Measurements from ENCODE around the gene MLLT10.
A peak's percentile ranks its signal among the peaks of the same experiment; 100 is the strongest.
"Not testable (repeated sequence)": the region's sequence is repeated elsewhere in the genome, so short reads cannot be mapped to it uniquely, and the experiment has no call there.

The MLLT10 gene

DNA sequence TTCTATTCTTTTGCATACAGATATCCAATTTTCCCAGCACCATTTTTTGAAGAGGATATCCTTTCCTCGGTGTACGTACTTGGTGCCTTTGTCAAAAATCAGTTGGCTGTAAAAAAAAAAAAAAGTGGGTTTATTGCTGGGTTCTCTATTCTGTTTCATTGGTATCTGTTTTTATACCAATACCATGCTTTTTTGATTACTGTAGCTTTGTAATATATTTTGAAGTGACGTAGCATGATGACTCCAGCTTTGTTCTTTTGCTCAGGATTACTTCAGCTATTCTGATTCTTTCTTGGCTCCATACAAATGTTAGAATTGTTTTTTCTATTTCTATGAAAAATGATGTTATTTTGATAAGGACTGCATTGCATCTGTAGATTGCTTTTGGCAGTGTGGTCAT lies 165.5 kb downstream of the MLLT10 start:
- DNase-seq (ENCODE audit: low read depth, low spot score): no peak

DNA sequence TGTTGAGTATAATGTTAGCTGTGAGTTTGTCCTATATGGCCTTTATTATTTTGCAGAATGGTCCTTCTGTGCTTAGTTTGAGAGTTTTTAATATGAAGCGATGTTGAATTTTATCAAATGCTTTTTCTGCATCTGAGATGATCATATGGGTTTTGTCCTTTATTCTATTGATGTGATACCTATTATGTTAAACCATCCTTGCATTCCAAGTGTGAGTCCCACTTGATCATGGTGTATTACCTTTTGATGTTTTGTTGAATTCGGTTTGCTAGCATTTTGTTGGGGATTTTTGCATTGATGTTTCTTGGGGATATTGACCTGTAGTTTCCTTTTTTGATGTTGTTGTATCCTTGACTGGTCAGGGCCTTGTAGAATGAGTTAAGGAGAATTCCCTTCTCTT lies 166.4 kb downstream of the MLLT10 start:
- DNase-seq (ENCODE audit: low read depth, low spot score): no peak

DNA sequence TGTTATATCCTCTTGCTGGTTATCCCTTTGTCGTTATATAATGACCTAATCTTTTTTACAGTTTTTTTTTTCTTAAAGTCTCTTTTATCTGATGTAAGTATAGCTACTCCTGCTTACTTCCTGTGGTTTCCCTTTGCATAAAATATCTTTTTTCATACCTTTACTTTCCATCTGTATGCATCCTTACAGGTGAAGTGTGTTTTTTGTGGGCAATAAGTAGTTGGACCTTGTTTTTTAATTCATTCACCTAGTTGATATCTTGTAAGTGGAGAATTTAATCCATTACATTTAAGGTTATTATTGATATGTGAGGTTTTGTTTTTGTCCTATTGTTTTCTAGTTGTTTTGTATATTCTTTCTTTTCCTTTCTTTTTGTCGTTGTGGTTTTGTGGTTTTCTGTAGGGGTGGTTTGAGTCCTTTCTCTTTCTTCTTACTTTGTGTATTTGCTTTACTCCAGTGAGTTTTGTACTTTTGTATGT lies 168.6 kb downstream of the MLLT10 start:
- DNase-seq (ENCODE audit: low read depth, low spot score): no peak

DNA sequence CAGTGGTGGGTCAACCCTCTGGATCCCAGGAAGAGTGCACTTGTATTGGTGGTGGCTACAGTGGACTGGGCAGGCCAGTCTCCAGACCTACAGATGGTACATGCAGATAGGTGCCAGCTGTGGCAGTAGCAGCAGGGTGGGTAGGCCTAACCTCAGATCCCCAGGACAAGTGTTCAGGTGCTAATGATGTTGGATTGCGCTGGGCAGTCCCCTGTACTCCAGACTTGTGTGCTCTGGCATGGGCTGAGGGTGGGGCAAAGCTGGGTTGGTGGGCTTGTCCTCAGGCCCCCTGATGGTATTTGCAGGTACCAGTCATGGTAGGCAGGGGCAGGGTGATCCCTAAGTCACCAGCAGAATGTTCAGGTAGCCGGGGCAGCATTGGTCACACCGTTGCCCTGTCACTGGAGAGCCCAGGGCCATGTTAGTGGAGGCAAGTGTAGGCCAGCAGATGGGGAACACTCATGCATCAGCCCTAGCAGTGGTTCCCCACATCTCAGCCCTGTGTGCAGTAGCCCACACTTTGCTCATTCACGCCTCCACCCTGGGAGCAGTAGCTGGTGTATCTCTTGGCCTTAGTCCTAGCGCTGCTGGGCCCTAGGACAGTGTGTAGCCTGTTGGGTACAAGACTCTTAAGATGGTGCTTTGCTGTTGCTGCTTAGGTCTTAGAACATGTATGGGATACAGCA lies 171.3 kb downstream of the MLLT10 start:
- DNase-seq (ENCODE audit: low read depth, low spot score): no peak

DNA sequence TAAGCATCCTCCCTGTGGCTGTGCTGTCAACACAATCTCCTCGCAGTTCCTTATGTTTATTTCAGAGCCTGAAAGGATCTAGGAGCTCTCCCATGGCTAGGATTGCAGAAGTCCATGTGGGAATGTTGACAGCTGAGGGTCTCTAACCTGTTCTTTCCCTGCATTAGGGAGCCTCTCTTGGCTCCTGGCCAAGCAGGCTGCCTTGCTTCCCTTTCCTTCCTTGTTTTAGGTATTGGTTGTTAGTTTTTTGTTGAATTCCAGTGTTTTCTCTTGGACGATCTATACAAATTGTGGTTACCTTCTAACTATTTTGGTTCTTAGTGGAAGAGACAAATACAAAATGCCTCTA lies 171.8 kb downstream of the MLLT10 start:
- no peak for DNase-seq (ENCODE audit: low read depth, low spot score)

DNA sequence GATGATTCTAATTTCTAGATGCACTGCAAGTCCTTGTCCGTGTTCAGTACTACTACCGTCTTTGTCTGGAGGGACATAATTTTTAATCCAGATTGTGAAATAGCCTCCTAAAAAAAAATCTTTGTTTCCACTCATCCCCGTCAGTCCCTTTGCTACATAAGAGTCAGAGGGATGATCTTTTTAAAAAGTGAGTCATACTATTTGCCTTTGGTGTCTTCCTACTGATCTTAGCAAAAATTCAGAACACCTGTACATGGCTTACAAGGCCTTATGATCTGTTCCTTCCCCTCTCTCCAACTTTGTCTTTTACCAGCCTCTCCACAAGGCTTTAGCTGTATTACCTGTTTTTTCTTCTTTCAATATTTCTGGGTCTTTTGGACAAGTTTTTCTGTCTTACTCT lies 173.5 kb downstream of the MLLT10 start:
- DNase-seq (ENCODE audit: low read depth, low spot score): no peak

DNA sequence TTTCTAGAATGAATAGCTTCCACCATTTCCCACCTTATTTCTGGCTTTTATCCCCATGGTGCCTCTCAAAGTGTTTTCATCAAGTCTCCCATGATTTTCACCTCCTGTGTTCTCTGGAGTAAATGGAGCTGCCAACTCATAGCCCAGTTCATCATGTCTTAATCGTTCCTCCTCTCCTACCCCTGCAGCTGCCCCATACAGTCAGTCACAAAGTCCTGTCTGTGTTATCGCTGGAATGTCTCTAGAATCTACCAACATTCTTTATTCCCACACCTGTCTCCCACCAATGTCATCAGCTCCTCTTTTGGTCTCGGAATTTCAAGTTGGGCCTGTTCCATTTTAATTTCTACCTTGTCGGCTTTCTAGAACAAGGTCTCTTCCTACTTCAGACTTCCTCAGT lies 178.9 kb downstream of the MLLT10 start:
- no peak for DNase-seq (ENCODE audit: low read depth, low spot score)

DNA sequence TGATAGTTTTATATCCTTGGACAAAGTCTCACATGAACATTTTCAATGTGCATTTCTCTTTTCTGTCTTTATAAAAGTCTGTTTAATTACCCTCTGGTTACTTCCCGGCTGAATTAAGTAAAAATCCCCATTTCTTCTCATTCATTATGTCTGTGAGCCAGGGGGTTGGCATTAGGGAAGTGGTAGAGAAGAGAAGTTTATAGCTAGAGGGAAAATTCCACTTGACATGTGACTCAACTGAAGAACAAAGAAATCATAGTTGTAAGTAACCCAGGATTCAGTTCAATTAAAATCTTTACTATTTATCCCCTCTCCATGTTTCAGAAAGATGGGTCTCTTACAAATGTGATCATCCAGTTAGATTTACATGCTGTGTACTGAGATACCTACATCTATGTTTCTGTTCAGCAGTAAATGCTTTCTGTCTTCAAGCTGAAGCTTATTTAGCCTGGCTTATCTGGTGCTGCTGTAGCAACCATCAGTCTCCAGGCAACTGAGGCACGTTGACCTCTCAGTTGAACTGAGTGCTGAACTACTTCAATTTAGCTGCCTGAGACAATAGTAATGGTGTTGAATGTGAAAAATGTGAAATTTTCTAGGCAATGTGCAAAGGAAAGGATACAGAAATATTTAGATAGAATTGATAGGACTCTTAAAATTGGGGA lies 181.6 kb downstream of the MLLT10 start:
- no peak for DNase-seq (ENCODE audit: low read depth, low spot score)

DNA sequence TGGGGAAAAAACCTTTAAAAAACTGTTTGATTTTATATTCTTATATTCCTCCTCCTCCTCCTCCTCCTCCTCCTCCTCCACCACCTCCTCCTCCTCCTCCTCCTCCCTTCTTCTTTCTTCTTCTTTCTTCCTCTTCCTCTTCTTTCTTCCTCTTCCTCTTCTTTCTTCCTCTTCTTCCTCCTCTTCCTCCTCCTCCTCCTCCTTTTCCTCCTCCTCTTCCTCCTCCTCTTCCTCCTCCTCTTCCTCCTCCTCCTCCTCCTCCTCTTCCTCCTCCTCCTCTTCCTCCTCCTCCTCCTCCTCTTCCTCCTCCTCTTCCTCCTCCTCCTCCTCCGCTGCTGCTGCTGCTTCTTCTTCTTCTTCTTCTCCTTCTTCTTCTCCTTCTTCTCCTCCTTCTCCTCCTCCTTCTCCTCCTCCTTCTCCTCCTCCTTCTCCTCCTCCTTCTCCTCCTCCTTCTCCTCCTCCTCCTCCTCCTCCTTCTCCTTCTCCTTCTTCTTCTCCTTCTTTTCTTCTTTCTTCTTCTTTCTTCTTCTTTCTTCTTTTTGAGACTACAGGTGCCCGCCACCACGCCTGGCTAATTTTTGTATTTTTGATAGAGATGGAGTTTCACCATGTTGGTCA lies 183.5 kb downstream of the MLLT10 start:
- not testable (repeated sequence) for DNase-seq (ENCODE audit: low read depth, low spot score)

DNA sequence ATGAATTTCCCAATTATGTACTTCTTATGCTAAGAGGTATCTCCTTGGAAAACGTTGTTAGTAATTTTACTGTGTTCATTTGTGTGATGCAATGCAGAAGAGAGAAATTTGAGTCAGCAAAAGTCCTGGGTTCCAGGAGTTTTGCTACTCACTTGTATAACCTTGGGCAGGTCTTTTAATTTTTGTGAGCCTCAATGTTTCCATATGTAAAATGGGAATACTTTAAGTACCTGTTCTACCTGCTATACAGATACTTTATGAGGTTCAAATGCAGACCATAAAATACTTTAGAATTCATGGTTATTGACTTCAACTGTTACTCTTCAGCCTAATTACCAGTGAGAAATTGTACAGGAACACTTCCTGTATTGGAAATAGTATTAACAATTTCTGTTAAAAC lies 185.5 kb downstream of the MLLT10 start:
- DNase-seq (ENCODE audit: low read depth, low spot score): no peak

DNA sequence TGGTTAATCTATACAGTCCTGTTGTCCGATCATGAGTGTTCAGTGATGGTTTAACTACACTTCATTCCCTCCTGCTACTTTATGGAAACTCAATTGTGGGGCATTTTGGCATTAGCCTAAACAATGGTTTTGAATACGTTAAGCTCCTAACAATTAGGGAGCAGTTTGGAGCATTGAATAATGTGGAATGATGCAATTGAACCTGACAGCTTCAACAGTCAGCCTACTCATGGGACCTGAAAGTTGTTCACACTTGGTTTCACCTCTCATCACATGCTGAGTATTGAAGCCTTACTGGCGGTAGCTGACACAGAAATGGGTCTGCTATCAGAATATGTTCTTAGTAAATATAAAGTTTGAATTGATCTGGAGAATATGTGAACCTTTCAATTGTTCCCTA lies 186.1 kb downstream of the MLLT10 start:
- DNase-seq (ENCODE audit: low read depth, low spot score): no peak

DNA sequence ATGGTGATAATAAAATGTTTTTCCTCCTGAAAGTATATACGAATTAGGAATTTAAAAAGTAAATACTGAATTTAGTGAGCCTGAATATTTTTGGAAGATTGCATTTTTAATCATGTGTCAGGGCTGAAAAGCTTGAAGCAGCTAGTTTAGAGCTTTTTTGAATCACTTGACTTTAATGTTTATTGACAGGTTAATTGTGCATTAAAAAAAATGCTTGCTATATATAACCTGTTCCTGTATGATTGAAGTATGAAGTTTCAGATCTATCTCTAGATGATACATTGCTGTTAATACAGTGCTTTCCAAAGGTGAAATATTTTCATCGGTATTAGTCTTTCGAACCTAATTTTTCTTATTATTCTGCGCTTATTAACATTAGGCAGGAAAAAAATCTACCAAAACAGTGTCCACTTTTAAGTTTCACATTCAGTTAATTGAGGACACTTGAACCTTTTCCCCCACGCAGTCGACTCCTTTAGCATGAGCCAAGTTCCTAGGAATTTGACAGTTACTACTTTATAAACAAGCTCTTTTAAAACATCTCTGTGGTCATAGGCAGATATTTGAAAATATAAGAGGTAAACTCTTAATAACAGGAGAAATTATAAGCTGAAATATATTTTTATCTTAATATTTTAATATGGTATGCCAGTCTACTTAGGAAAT lies 187.1 kb downstream of the MLLT10 start:
- DNase-seq (ENCODE audit: low read depth, low spot score): no peak

DNA sequence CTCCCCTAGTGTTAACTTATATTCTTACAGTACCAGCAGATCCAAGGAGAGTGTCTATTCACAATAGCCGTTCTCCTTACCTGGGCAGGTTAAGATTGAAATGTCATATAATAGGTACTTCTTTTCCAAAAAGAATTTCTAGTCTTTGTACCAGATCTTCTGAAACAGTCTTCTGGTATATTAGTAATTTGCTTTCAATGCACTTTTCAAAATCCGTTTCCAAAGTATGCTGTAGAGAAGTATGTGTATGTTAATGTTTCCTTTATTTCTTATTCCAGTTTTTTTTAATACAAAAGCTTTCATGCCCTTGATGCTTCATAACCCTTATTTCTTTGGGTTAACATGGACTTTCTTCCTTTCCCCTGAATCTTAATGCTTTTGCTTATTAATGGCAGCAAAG lies 188.2 kb downstream of the MLLT10 start:
- no peak for DNase-seq (ENCODE audit: low read depth, low spot score)

DNA sequence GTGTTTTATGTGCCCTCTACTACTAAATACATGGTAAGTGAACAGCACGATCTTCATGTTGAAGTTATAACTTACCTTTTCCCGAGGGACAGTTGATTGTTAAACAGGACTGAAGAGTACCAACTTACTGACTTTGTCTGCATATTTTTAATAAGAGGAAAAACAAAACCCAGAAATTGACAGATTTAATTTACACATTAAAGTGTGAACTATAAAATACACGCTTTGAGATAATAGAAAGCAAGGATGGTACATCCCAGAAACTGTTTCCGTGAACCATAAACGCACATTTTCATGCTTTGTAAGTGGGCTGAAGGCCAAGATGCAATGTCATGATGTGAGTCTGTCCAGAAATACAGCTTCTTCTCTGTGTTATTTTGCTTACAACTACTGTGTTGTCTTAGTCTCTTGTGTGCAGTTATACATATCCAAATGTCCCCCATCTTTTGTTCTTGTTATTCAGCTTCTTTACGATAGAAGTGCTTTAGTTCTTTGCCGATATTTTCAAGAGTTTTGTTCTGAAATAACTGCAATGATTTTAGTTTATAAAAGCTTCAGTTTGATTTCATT lies 190.1 kb downstream of the MLLT10 start:
- DNase-seq (ENCODE audit: low read depth, low spot score): no peak

DNA sequence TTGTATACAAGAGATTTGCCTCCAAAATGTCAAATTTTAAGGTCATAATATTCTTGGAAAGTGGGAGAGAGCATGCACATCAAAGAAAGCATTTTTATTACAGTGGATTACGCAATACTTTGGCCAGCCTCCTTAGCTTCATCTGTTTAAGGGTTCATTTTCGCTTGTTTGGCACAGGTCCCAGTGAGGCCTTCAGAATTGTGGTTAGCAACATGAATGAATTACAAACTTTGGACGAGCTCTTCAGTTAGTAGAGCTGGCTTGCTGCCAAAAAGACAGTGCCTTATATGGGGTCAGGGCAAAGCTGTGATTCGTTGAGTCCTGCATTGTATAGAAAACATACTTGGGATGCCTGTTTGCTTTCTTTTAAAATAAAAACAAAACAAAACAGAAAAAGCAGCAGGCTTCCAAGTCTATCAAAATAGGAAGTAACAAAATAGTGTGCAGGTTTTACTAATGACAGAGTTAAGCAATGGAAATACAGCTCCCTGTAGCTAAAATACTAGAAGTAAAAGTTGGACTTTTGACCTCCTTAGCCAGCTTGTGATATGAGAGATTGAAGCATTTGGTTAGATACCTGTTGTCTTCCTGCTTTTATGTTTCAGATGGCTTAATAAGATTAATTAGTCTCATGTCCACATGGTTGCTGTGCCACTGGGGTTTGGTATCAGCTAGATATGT lies 190.8 kb downstream of the MLLT10 start:
- no peak for DNase-seq (ENCODE audit: low read depth, low spot score)

DNA sequence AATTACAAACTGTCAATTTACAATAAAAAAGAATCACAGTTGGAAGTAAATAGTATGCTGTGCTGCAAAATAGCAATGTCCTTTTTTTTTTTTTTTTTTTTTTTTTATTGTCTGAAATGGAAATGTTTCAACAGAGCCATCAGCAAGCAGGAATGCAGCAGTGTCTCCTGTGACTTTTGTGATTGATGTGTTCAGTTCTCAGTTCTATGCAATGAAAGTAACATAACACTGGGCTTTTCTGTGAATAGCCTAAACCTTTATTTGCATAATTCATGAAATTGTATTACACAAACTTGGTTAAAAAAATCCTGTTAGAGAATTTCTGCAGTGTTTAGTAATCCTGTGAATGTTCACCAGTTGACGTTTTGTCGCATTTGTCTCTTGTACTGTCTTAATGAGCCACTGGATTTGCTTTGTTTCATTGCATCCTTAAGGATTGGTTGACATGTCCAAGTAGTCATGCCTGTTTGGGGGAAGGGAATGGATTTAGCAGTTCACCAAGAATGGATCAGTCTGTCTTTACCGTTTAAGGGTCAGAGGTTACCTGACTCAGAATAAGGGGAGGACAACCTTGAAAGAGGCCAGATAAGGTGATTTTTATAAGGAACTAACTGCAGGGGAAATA lies 192.7 kb downstream of the MLLT10 start:
- no peak for DNase-seq (ENCODE audit: low read depth, low spot score)

DNA sequence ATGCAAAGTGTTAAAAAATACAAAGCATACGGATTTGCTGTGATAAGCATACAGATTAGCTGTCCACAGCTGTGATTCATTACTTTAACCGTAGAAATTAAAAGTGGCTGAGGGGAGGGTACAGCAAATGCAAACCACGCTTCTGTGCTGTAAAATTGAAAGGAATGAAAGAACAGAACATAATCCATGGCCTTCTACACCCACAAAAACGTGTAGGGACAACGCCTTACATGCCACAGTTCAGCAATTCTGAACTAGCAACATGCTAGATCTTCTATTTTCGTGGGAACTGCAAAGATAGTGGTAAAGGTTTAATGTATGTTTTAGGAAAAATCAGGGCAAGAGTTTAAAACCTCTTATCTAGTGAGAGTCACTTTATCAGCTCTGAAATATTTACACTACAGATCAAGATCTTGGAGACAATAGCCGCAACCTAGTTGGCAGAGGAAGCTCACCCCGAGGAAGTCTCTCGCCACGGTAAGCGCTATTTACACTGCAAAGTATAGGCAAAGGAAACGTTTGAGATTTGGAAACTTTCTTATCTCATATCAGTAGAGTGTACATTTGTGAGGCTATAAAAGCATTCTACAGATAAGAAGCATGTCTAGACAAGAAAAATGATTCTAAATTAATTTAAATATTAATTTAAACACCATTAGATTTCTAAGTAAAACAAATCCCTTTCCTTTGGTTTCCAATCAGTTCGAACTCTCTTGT lies 193.6 kb downstream of the MLLT10 start:
- no peak for DNase-seq (ENCODE audit: low read depth, low spot score)

DNA sequence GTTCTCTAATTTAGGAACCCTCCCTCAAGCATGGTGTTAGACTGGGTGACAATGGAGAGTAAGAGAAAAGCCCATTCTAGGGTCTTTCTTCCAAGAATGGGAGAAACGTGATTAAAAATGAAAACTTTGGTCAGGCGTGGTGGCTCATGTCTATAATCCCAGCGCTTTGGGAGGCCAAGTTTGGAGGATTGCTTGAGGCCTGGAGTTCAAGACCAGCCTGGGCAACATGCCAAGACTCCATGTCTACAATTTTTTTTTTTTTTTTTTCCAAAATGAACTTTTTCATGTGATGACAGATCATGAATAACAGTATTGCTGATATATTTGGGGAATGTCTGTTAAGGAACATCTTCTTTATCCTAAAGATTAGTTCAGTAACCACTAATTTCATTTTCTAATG lies 194.6 kb downstream of the MLLT10 start:
- no peak for DNase-seq (ENCODE audit: low read depth, low spot score)

DNA sequence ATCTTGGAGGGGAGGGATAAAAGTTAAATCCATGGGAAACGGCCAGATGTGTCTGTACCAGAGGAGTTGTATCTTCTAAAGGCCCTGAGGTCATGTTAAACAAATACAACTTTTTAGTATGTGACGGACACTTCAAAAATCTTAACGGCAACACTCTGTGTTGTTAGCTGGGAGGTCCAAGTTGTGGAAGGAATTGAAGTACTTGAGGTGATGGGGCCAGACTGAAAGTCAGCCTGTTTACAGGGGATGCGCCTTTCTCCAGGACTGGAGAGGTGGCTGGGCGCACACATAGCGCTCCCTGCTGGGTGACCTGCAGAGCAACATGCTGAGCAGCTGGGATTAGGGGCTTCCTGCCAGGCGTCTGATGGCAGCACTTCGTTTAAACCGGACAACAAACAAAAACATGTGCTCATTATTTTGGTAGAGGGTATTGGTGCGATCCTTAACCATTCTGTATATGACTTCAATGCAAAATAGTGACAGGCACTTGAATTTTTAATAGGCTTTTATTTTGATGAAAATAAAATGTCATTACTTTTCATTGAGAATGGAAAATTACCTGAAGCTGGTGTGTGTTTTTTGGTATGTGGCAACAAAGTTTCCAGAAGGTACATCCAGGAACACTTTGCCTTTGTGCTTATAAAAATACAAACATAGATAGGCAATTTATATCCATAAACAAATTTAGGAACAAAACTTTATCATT lies 198.2 kb downstream of the MLLT10 start:
- DNase-seq (ENCODE audit: low read depth, low spot score): peak; percentile 75

DNA sequence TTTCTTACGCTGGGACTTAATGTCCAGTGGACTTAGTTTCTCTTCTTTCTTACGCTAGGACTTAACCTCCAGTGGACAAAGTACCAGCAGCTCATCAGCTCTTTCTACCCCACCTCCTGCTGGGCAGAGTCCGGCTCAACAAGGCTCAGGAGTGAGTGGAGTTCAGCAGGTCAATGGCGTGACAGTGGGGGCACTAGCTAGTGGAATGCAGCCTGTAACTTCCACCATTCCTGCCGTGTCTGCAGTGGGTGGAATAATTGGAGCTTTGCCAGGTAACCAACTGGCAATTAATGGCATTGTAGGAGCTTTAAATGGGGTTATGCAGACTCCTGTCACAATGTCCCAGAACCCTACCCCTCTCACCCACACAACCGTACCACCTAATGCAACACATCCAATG lies 199.7 kb downstream of the MLLT10 start:
- no peak for DNase-seq (ENCODE audit: low read depth, low spot score)

Measured in iPS DF 19.7 (cell line).